SK-N-MC (cell line): ENCODE measurements around the gene DOCK1.

Source experiments
- DNase-seq: peaks from one replicate; pipeline ENCODE4 v3.0.0-alpha.2; 2011; ENCODE audit warnings: low read depth, low spot score
- H3K27ac ChIP-seq: fragments of 200-600 bp; sonication (generic); 2 replicates; pipeline ENCODE4 v1.5.1; 2016; ENCODE audit warnings: mixed run types
- H3K36me3 ChIP-seq: fragments of 200-600 bp; sonication (generic); 2 replicates; pipeline ENCODE4 v1.6.1; 2017; ENCODE audit warnings: antibody characterized with exemption, low read length, mixed read lengths; ENCODE audit not compliant: insufficient read depth
- H3K4me3 ChIP-seq: fragments of 200-600 bp; sonication (generic); 2 replicates; pipeline ENCODE4 v1.5.1; 2016
- H3K9ac ChIP-seq: fragments of 200-600 bp; sonication (generic); 2 replicates; pipeline ENCODE4 v1.8.0; 2017; ENCODE audit warnings: mixed run types, mixed read lengths; ENCODE audit not compliant: insufficient read length
- H3K9me3 ChIP-seq: fragments of 200-600 bp; sonication (generic); 2 replicates; pipeline ENCODE4 v1.6.1; 2017; ENCODE audit warnings: low read depth, mild to moderate bottlenecking, antibody characterized with exemption, low read length, moderate library complexity, mixed read lengths
- EZH2 ChIP-seq: fragments of 200-600 bp; sonication (generic); IDR thresholded peaks from one replicate; pipeline ENCODE4 v1.6.1; 2017; ENCODE audit warnings: antibody characterized with exemption
- FOXP2 ChIP-seq: optimal IDR thresholded peaks from 2 replicates; pipeline ENCODE3; 2011; ENCODE audit warnings: mild to moderate bottlenecking, moderate library complexity; ENCODE audit not compliant: insufficient read depth; ENCODE audit errors: extremely low read length, control extremely low read depth
- POLR2AphosphoS5 ChIP-seq: IDR thresholded peaks from 2 replicates; pipeline ENCODE4 v1.6.1; 2012; ENCODE audit warnings: mild to moderate bottlenecking, low read depth, low read length, borderline replicate concordance

The DOCK1 gene

GRCh38 chr10:127064474-127064873, 159.2 kb downstream of the DOCK1 start:
- Histone ChIP-seq H3K27ac (no peak overlapping the region), H3K9ac (no peak overlapping the region), H3K9me3 (no peaks in the 10 kb centered on the region), H3K4me3 (no peak overlapping the region), H3K36me3 (no peaks in the 10 kb centered on the region)
- DNase-seq = no peak
- TF ChIP-seq FOXP2 = no peak
- TF ChIP-seq EZH2 = no peak
- no peak for TF ChIP-seq POLR2AphosphoS5

DNA sequence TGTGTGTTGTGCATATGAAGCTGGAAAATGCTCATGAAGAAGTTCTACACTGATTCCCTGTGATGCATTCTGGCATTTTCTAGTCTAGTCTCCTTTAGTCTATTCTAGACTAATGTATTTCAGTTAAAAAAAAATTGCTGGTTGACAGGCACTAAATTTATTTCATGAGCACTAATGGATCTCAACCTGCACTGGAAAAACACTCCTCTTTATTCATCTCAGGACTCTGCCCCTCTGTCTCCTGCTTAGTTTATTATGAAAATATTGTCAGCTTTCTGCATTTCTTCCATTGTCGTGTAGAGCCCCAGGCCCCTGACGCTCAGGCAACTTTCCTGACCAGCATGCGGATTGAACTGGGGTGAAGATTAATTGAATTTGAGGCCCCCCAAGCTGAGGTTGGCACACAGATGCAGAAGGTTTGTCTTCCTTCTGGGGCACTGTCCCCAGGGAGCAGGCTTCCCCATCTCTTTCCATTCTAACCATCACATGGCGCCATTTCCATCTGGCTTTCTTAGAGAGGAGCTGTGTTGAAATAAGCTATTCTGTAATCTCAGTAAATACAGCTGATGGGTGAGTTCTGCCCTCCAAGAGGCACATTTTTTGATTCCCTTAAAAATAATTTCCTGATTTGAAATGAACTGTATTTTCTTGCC, 162.4 kb downstream of the DOCK1 start:
- Histone ChIP-seq H3K4me3 (no peak overlapping the region), H3K9ac (no peak overlapping the region)

GRCh38 chr10:127068485-127068884, 163.3 kb downstream of the DOCK1 start:
- Histone ChIP-seq H3K27ac (no peak overlapping the region), H3K36me3 (no peaks in the 10 kb centered on the region), H3K9me3 (no peaks in the 10 kb centered on the region), H3K4me3 (no peak overlapping the region), H3K9ac (no peak overlapping the region)
- no peak for DNase-seq
- TF ChIP-seq FOXP2 = no peak
- TF ChIP-seq EZH2 = no peak
- TF ChIP-seq POLR2AphosphoS5 = no peak

More for the DNA sequence above, 162.4 kb downstream of the DOCK1 start:
- Histone ChIP-seq H3K9me3 (no peaks in the 10 kb centered on the region), H3K36me3 (no peaks in the 10 kb centered on the region), H3K27ac (no peak overlapping the region)
- DNase-seq = no peak
- TF ChIP-seq EZH2 (no peak), POLR2AphosphoS5 (no peak), FOXP2 (no peak)

GRCh38 chr10:127069436-127069835, 164.2 kb downstream of the DOCK1 start:
- no peak for TF ChIP-seq EZH2
- no peak for TF ChIP-seq FOXP2
- TF ChIP-seq POLR2AphosphoS5 = no peak
- H3K27ac ChIP-seq = no peak overlapping the region
- H3K4me3 ChIP-seq = no peak overlapping the region
- H3K36me3 ChIP-seq = no peaks in the 10 kb centered on the region
- H3K9me3 ChIP-seq = no peaks in the 10 kb centered on the region
- H3K9ac ChIP-seq = no peak overlapping the region
- DNase-seq = no peak

- Histone ChIP-seq H3K4me3 (no peak overlapping the region), H3K27ac (no peak overlapping the region), H3K9me3 (no peaks in the 10 kb centered on the region), H3K9ac (no peak overlapping the region), H3K36me3 (no peaks in the 10 kb centered on the region)
- no peak for DNase-seq
- TF ChIP-seq FOXP2 (no peak), POLR2AphosphoS5 (no peak), EZH2 (no peak)
Observed at GRCh38 chr10:127071126-127071525, 165.9 kb downstream of the DOCK1 start.

DNA sequence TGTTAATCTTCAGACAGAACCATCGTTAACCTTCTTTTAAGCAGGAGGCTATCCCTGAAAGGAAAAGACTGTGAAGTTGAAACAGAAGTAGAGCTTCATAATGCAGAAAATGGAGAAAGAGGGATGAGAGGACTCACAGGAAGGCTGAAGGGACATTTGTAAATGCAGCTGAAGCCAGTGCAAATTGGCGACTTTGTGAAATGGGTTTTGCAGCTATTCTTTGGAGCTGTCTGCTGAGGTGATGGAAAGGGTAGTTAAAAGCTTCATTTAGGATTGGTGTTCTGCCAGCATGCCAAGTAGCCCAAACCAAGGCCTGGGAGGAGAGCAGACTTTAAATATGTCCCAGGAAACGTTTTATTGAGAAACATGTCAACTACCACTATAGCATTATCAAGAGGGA, 168.4 kb downstream of the DOCK1 start:
- H3K36me3 ChIP-seq = no peaks in the 10 kb centered on the region
- no peak for DNase-seq
- TF ChIP-seq EZH2 (no peak), POLR2AphosphoS5 (no peak), FOXP2 (no peak)
- H3K27ac ChIP-seq = no peak overlapping the region
- H3K9ac ChIP-seq = no peak overlapping the region
- no peaks in the 10 kb centered on the region for H3K9me3 ChIP-seq
- no peak overlapping the region for H3K4me3 ChIP-seq

GRCh38 chr10:127079392-127079791, 174.2 kb downstream of the DOCK1 start:
- no peak overlapping the region for H3K4me3 ChIP-seq
- H3K27ac ChIP-seq = no peak overlapping the region
- H3K9me3 ChIP-seq = no peaks in the 10 kb centered on the region
- no peak overlapping the region for H3K9ac ChIP-seq
- DNase-seq = no peak
- TF ChIP-seq FOXP2 (no peak), POLR2AphosphoS5 (no peak), EZH2 (no peak)
- H3K36me3 ChIP-seq = no peaks in the 10 kb centered on the region

GRCh38 chr10:127080317-127080716, 175.1 kb downstream of the DOCK1 start:
- Histone ChIP-seq H3K27ac (no peak overlapping the region), H3K36me3 (no peaks in the 10 kb centered on the region), H3K9ac (no peak overlapping the region), H3K4me3 (no peak overlapping the region), H3K9me3 (no peaks in the 10 kb centered on the region)
- no peak for DNase-seq
- TF ChIP-seq EZH2 (no peak), POLR2AphosphoS5 (no peak), FOXP2 (no peak)

GRCh38 chr10:127081851-127082345, 176.7 kb downstream of the DOCK1 start:
- Histone ChIP-seq H3K9me3 (no peaks in the 10 kb centered on the region), H3K4me3 (no peak overlapping the region), H3K27ac (no peak overlapping the region), H3K36me3 (no peaks in the 10 kb centered on the region), H3K9ac (no peak overlapping the region)
- no peak for DNase-seq
- no peak for TF ChIP-seq POLR2AphosphoS5
- no peak for TF ChIP-seq EZH2
- TF ChIP-seq FOXP2 = no peak
